Measurements from ENCODE around the gene CFAP141.

The CFAP141 gene

GRCh38 chr1:154171880-154172279 is 34.3 kb downstream of the CFAP141 start:
- no peak for DNase-seq (ENCODE audit: low read depth in 2 of 2)

DNA sequence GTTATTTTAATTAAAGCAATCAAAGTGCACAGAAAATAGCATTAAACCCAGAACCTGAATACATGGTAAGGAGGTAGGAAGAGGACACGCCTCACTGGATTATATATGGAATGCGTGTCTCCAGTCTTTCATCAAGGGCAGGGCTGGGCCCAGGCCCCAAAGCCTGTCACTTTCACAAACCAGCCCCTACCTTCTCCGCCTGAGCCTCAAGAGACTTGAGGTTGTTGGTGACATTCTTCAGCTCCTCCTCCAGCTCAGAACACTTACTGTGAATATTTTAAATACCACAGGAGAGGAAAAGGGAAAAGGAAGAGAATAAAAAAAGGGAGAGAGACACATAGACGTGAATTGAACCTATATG is 34.9 kb downstream of the CFAP141 start:
- no peak for DNase-seq (ENCODE audit: low read depth in 2 of 2)

GRCh38 chr1:154170547-154171222 is 35.4 kb downstream of the CFAP141 start:
- peak in 1 of 2 donors; percentile 27 for DNase-seq (ENCODE audit: low read depth in 2 of 2)

GRCh38 chr1:154167461-154167860 is 38.7 kb downstream of the CFAP141 start:
- DNase-seq (ENCODE audit: low read depth in 2 of 2) = no peak

- no peak for DNase-seq (ENCODE audit: low read depth in 2 of 2)
Observed at GRCh38 chr1:154166207-154166606, 39.9 kb downstream of the CFAP141 start.

- DNase-seq (ENCODE audit: low read depth in 2 of 2) = no peak
Observed at GRCh38 chr1:154159554-154159953, 46.6 kb downstream of the CFAP141 start.

DNA sequence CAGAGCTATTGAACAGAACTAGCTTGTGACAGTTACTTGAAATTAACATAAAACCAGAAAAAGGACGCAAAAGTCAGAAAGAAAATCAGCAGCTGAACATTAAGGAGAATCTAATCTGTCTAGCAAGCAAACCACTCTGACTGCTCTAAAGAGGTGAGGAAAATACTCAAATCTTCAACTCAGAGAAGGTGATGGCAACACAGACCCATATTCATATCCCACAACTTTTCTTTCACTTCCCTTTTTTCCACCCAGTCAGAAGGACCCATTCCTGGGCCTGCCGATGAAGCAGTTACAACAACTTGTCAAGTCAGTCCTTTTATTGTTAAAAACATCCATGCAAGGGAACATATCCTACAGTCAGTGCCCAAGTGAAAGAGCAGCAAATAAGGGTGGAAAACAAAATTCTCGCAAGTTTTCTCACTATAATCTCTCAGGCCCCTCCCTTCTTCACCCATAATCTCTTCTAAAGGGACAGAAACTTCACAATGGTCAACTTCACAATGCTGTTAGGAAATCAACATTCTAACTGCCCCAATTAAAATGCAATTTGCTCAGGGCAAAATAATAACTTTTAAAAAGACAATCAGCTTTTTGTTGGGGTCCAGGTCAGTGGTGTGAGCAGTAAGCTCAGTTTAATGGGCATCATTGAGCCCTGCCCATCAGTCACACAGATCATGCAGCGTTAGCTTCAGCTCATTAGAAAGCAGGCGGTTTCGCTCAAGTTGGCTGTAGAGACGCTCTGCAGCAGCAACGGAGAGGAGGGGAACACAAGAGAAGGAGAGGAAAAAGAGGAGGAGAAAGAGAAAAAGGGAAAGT is 47.6 kb downstream of the CFAP141 start:
- no peak for DNase-seq (ENCODE audit: low read depth in 2 of 2)

DNA sequence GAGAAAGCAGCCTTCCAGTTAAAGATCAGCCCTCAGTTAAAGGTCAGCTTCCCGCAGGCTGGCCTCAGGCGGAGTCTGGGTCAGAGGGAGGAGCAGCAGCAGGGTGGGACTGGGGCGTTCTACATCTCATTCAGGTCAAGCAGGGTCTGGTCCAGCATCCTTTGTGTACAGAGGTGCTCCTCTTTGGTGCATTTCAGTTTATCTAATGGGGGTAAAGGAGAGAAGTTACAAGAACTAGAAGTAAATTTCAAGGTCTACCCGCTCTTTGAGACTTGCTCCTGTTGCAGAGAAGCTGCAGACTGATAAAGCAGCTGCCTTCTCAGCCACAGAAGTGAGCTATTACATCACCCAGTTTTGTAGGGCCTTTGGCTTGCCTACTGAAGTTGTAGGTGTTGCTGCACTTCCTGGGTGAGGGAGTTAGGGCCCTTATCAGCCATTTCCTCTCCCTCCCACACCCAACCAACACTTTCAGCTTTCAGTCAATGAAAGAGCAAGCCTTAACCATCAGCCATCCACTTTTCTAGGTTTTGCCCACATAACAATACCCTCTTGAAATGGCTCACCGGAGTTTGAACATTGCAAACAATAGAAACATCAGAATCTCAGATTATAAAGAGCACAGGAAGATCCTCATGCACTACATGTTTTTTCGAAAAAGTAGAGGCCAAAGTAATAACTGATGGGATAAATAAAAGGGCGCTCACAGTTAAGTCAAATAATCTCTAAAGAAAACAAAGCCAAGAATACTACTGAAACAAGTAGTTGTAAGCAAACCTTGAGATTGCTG is 48.4 kb downstream of the CFAP141 start:
- peak; percentile 32 to 40 for DNase-seq (ENCODE audit: low read depth in 2 of 2)

DNA sequence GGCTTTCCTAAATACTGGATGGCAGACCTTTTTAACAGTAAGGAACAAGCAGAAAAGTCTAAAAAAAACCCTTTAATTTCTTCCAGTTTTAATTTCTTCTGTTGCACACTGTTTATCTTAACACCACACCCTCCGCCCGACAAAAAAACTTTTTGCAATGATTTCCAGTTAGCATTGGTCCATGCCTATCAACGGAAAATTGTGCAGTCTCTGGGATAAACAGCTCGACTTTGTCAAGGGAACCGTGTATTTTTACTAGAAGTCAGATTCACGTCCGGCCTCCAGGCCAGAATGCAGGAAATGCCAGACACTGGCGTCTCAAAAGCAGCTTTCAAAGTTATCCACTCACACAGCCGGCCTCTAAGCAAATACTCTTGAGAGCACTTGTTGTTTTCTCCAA is 50.9 kb downstream of the CFAP141 start:
- no peak for DNase-seq (ENCODE audit: low read depth in 2 of 2)

DNA sequence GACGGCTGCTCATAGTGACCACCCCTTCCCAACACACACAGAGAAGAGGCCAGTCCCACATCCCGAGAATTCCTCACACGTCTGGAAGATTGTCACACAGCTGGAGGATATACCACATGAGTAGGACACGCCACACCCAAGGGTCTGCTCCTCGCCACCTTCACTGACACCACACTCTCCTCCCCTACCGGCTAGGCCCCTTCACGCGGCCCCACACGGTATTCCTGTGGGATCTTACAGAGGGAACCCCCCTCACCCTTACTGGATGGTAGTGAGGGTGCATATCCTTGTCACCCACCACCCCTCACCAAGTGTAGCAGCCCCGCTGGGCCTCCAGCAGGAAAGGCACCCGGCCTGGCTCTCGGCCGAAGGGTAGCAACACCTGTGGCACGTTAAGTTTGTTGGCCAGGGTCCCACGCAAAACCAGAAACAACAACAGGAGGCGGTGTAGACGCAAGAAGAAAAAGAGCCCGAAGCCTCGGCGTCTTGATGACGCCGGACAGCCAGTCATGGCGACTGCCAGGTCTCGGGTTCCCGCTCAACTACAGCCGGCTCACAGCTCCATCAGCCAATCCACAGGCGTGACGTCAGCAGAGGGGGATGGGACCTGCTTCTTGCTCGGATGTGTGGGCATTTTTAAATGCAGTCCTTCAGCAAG is 51.5 kb downstream of the CFAP141 start, which contains the start of gene NUP210L:
NUP210L (minus strand) TSS at position 540 of the 658 bp plus-strand sequence.
- no peak for DNase-seq (ENCODE audit: low read depth in 2 of 2)

DNA sequence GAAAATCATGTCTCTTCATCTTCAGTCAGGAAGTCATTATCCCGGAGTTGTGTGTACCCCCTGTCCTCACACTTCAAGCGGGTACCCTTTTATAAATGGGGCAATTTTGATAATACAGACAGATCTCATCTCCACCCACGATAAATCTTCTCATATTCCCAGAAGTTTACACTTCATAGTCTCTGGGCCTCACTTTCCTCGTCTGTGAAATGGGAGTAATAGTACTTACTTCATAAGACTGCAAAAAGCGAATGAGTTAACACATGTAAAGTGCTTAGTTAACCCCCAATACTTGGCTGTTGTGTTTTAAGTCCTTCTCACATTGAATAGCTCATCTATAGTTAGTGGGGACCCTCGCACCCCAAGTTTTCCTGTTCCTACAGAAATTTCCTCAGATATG is 52.1 kb downstream of the CFAP141 start:
- DNase-seq (ENCODE audit: low read depth in 2 of 2) = no peak

DNA sequence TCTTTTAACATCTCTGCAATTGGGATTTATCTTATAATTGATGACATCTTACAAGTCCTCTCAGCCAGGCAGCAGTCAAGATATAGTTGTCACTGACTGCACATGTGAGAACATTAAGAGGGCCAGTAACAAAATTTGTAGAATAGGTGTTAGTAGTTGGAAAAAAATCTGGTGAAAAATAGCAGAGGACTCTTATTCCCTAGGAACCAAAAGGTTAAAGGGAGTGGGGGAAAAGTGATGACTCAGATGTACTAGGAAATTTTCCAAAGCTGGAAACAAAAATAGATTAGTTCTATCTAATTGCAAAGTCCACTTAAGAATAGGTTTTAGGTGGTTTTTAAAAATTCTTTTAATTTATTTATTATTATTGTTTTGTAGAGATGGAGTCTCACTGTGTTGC is 54.8 kb downstream of the CFAP141 start:
- no peak for DNase-seq (ENCODE audit: low read depth in 2 of 2)
